Cardiac fibroblast (primary cell): ENCODE results near the gene MEG3.
A peak's percentile ranks its signal among the peaks of the same experiment; 100 is the strongest.

ENCODE experiments used
- DNase-seq, 2 donors: peaks; one replicate each; pipeline versions ENCODE4 v3.0.0 to v3.0.0-alpha.2; 2010; ENCODE audit warnings: low read depth in 2 of 2
- H3K4me3 ChIP-seq, 2 donors: replicated peaks in 1 of 2; 1 replicate in 1 of 2; 2 replicates in 1 of 2; pipeline ENCODE4 v1.5.1; 2011; ENCODE audit warnings: low read depth in 2 of 2, low read length in 2 of 2, mild to moderate bottlenecking in 2 of 2, moderate library complexity in 1 of 2
- TF ChIP-seq, protein P1 (sequence below): IDR thresholded peaks from one replicate; pipeline ENCODE4 v1.5.1; 2011; ENCODE audit warnings: low read depth, mild to moderate bottlenecking, low read length, inconsistent platforms

Gene MEG3

DNA sequence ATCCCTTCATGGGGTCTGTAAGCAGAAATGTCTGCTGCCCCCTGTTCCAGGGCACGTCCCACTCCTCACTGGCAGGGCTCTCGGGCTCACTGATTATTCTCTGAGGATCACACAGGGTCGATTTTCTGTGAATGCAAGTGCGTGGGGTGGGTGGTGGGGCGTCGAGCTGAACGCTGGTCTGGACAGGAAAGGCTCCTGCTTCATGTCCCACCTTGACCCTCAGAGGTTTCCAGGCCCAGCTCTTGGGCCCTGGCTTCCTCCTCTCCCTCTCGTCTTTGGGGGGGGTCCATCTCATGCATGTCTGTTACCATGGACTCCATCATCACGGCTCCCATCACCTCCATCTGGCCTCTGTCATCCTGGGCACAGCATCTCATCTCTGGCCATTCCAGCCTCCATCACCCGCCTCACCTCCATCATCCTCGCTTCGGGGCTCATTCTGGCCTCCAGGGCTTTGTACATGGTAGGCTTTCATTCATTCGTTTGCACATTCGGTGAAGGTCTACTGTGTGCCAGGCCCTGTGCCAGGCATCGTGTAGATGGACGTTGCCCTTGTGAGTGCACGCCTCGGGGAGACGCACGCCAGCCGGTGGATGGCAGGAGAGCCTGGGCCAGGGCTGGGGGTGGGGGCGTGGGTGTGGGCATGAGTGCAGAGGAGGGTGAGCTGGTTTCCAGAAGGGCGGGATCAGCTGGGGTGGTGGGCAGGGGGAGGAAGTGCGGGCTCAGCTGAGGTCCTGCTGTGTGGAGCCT is 42.9 kb downstream of the MEG3 start:
- no peak overlapping the region for H3K4me3 ChIP-seq
- DNase-seq: no peak
- TF ChIP-seq, protein P1, sequence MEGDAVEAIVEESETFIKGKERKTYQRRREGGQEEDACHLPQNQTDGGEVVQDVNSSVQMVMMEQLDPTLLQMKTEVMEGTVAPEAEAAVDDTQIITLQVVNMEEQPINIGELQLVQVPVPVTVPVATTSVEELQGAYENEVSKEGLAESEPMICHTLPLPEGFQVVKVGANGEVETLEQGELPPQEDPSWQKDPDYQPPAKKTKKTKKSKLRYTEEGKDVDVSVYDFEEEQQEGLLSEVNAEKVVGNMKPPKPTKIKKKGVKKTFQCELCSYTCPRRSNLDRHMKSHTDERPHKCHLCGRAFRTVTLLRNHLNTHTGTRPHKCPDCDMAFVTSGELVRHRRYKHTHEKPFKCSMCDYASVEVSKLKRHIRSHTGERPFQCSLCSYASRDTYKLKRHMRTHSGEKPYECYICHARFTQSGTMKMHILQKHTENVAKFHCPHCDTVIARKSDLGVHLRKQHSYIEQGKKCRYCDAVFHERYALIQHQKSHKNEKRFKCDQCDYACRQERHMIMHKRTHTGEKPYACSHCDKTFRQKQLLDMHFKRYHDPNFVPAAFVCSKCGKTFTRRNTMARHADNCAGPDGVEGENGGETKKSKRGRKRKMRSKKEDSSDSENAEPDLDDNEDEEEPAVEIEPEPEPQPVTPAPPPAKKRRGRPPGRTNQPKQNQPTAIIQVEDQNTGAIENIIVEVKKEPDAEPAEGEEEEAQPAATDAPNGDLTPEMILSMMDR: no peak

DNA sequence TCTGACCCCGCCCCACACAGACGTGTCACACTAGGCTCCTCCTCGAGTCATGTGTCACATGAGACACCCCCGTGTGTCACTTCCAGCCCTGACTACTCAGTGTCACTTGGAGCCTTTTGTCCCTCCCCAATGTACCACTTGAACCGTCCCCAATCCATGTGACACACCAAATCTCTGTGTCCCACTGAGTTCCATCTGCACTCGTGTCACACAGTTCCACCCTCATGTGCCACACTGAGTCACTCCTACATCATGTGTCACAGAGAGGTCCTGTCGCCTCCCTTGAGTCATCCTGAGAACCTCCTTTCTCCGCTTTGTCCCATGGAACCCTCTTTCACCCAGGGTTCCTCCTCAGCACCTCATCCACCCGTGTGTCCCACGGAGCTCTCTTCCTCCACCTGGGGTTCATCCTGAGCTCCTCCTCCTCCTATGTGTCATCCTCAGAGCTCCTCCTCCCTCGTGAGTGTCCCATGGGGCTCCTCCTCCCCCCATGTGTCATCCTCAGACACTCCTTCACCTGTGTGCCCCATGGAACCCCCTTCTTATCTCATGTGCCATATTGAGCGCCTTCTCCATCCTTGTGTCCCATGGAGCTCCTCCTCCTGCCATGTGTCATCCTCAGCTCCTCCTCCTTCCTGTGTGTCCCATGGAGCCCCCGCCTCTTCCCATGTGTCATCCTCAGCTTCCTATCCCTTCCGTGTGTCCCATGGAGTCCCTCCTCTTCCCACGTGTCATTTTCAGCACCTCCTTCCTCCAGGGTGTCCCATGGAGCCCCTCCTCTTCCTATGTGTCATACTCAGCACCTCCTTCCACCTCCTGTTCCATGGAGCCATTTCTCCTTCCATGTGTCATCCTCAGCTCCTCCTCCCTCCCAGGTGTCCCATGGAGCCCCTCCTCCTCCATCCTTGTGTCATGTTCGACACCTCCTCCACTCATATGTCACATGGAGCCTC is 45.6 kb downstream of the MEG3 start:
- TF ChIP-seq, protein P1: no peak
- H3K4me3 ChIP-seq: no peak overlapping the region
- DNase-seq: peak; percentile 12 to 81

DNA sequence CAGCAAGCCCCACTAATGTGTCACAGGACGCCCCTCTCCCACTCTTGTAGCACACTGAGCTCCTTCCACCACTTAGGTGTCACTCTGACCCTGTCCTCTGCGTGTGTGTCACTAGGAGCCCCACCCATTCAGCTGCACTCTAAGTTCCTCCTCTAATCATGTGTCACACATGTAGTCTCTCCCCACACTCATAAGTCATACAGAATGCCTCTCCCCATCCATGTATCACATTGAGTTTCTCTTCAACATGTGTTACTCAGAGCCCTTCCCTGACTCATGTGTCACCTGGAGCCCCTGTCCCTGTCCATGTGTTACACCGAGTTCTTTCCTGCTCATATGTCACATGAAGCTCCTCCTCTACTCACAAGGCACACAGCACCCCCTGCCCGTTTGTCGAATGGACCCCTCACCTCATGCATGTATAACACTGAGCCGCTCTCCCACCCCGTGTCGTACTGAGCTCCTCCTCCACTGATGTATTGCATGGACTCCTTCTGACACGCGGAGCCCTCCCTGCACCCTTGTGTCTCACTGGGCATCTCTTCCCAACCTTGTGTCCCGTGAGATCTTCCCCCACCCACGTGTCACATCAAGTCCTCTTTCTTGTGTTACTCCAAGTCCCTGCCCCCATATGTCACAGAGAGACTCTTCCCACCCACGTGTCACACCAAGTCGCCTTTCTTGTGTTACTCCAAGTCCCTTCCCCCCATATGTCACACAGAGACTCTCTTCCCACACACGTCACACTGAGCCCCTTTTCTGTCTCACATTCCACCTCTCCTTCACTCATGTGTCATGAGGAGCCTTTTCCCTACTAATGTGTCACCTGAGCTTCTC is 46.6 kb downstream of the MEG3 start:
- peak in 1 of 2 donors; percentile 47 for DNase-seq
- TF ChIP-seq, protein P1: no peak
- H3K4me3 ChIP-seq: no peak overlapping the region

DNA sequence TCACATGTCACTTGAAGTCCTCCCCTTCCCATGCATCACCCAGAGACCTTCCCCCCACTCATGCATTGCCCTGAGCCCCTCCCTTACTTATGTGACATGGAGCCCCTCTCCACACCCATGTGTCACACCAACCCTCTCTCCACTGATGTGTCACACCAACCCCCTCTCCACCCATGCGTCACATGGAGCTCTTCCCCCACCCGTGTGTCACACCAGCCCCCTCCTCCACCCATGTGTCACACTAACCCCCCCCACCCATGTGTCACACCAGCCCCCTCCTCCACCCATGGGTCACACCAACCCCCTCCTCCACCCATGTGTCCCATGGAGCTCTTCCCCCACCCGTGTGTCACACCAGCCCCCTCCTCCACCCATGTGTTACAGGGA is 47.2 kb downstream of the MEG3 start:
- TF ChIP-seq, protein P1: no peak
- DNase-seq: no peak
- no peak overlapping the region for H3K4me3 ChIP-seq

DNA sequence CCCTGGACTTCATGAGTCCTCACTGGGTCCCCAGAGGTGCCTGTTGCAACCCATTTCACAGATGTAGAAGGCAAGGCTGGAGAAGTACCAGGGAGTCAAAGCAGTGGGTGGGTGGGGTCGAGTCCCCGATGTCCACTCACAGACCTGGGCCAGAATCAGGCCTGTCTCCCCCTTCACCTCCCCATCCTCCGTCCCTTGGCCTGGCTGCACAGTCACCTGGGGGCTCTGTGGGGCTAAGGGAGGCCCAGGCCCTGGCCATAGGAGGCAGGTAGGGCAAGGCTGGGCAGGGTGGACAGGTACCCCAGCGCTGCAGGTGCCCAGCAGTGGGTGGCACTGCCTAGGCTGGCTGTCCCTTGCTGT is 48.1 kb downstream of the MEG3 start:
- DNase-seq: no peak
- TF ChIP-seq, protein P1: no peak
- H3K4me3 ChIP-seq: no peak overlapping the region

DNA sequence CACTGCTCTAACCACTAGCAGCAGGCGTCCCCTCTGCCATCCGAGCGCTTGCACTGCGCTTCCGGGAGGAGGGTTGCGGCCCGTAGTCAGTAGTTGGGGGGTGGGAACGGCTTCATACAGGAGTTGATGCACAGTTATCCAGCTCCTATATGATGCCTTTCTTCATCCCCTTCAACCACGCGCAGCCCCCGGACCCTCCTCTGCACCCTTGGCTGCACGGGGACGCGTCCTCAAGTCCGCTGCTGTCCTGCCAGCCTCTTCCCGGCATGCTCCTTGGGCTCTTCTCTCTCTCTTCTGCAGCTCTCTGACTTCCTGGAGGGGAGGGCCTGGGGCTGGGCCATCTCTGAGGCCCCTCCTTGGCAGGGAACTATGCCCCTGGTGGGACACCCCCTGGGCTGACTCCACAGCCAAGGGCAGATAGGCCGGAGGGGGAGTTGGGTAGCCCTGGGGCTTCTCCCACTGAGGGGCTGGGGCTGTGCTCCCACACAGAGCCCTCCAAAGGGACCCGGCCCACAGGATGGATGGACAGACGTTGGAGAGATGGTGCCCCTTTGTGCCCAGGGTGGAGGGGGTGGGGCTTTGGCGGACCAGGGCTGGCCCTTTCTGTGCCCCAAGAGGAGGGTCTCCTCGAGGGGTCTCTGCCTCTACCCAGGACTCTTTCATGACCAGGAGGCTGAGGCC is 48.6 kb downstream of the MEG3 start:
- TF ChIP-seq, protein P1: no peak
- H3K4me3 ChIP-seq: no peak overlapping the region

More for the DNA sequence above, 48.6 kb downstream of the MEG3 start:
- DNase-seq: no peak
